HG03442 (cell line): ENCODE measurements around the gene OPA1.

Experiments
- ATAC-seq: cut with Tn5 transposase; IDR thresholded peaks from one replicate; pipeline ENCODE4 v1.9.1; 2021; ENCODE audit warnings: mild to moderate bottlenecking, moderate library complexity; ENCODE audit not compliant: unreplicated experiment

The OPA1 gene

DNA sequence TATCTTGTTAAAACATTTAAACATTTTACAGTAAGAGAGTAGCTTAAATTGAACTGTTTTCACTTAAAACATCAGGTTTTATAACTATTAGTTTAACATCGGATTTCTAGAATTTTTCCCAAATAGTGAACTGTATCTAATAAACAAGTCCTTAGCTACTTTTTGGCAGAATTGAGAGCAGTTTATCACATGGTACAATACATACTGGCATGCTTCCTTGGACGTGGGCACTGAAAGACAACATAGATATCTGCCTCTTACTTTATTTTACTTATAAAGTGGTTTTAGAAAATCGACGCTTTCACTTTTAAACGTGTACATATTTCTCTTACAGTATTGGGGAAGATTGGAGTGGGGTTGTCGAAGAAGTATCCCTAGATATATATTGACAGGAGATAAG is 52.8 kb downstream of the OPA1 start:
- no peak for ATAC-seq

DNA sequence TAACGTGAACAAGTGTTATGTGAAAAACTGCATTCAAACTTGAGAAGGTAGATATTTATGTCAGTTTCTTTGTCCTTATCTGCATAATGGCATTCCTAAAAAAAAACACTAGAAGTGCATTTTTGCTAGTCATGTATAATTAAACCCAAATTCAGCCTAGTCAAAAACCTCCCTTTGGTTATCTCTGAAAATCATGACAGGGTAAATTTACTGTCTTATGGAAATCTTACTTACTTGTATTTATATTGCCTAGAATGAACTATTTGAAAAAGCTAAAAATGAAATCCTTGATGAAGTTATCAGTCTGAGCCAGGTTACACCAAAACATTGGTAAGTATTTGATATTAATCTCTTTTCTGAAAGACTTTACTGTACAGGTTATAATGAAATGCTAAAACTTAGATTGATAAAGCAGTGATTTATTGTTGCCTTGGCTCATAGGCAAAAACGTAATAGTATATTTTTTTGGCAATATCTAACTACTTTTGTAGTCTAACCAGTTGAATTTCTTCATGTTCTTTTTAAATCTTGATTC is 55.6 kb downstream of the OPA1 start:
- ATAC-seq, result no peak

DNA sequence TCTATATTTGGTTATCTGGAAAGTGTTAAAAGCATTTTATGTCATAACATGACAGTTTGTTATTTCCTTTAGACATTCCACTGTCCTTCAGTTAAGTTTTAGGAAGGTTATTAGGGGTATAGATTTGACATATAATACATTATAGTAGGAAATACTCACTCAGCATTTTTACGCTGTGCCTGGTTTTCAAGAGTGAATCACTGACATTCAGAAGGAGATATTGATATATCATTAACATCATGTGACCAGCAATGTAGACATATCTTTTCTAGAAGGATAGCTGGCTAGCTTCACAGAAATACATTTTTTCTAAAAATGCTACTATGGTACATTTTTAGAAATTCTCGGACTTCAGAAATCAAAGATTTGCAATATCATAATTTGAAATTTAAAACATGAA is 57.6 kb downstream of the OPA1 start:
- ATAC-seq, result no peak

DNA sequence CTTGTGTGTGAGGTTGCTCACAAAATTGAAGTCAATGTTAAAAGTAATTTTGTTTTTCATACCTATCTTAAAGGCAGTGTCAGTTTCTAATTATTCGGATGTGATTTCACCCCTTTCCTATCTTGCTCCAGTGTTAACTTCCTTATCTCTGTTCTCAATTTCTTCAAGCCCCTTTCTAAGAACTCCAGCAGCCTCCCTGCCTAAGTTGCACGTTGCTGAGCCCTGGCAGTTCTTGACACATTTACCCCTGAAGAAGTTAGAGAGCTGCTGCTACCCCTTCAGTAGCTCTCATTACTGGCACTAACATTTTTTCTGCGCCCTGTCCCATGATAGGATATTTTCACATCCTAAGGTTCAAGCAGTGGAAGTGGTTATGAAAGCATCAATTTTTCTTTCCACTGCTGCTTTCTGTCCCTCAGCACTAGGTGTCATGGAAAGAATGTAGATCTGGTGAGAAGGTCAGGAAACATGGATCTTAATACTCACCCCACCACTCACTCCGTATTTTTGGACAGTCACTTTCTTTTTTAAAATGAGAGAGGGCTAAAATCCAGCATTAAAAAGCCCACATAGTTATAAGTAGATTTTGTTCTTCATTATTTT is 62.9 kb downstream of the OPA1 start:
- ATAC-seq, result no peak

DNA sequence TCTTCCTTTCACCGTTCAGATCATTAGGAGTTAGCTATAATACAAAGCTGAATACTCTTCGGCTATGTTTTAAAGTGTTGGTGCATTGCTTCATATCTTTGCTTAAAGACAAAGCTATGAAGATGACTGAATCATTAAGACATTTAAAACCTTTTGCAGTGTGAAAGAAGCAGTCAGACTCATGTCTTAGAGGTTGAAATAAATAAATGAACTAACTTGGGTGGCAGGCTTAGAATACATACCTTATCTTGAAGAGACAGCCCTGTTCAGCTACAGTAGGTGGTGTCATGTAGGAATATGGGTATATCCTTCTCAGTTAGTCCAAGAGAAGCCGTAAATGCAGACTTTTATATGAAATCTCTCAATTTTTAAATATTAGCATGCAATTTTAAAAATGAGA is 63.4 kb downstream of the OPA1 start:
- no peak for ATAC-seq

DNA sequence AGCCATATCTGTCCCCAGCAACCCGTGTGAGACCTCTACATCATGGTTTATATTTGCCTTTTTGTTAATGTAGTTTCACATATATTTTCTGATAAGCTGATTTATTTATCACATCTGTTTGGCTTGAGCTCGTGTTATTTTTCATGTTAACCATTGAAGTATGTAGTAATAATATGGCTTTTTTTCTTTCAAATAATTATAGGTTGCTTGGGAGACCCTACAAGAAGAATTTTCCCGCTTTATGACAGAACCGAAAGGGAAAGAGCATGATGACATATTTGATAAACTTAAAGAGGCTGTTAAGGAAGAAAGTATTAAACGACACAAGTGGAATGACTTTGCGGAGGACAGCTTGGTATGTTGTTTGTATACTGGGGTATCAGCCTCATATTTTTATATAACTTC is 63.9 kb downstream of the OPA1 start:
- no peak for ATAC-seq

DNA sequence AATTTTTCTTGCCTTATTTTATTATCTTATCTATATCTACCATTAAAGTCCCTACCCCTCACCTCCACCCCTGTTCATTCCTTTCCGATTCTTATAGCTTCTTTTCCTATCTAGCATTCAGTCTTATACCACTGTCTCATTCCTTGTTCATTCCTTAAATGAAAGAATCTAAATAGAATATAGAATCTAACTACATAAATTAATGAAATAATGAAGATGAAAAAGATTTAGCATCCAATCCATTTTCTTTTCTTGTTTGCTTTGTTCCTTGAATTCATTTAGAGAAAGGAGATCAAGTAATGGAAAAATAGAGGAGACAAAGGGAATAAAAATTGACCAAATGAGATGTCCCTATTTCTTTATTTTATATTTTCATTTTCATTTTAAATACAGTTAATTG is 67.2 kb downstream of the OPA1 start:
- ATAC-seq, result no peak

DNA sequence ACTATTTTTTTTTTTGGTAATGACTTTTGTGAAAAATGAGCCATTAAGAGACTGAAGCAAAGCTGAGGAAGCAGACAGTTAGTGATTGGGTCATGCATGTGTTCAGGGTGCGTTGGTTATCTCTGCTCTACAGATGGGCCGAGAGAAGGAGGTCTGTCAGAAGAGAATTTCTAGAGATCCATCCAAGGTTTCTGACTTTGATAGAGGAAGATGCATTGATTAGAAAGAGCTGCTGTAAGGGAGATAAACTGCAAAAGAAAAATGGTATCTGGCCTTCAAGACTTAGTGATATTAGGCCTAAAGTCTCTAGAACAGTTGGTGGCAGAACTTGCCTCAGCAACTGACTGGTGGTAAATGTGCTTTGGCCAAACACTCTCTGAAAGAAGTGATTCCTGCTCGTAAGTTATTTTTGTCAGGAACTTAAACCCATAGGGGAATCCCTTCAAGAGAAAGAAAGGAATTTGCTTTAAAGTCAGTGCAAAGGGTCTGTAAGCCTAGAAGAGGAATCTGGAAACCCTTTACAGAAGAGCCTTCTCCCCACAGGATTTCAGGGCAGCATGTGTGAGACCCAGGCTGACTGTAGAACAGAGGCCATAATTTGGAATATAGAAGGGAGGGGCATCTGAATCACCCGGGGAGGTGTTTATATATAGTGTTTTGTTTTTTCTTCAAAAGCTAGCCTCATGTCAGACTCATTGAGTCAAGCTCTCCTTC is 67.8 kb downstream of the OPA1 start:
- ATAC-seq, result no peak

DNA sequence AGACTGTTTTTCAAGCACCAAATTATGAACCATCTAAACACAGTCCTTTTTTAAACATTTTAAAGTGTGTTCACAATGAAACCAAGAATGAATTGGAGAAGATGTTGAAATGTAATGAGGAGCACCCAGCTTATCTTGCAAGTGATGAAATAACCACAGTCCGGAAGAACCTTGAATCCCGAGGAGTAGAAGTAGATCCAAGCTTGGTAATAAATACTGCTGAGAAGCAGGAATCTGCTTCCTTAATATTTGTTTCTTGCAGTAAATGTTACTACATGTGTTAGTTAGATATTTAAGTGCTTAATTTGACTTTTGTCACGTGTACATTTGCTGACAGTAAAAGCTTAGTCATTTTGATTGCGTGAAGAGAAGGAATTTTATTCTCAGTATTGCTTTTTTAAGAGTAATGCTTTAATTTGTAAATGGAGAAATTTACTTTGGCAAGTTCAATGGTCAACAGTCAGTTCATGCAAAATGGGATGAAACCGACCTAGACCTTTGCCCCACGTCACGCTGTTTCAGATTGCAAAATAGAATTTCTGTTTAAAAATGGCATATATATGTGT is 69.8 kb downstream of the OPA1 start:
- no peak for ATAC-seq

DNA sequence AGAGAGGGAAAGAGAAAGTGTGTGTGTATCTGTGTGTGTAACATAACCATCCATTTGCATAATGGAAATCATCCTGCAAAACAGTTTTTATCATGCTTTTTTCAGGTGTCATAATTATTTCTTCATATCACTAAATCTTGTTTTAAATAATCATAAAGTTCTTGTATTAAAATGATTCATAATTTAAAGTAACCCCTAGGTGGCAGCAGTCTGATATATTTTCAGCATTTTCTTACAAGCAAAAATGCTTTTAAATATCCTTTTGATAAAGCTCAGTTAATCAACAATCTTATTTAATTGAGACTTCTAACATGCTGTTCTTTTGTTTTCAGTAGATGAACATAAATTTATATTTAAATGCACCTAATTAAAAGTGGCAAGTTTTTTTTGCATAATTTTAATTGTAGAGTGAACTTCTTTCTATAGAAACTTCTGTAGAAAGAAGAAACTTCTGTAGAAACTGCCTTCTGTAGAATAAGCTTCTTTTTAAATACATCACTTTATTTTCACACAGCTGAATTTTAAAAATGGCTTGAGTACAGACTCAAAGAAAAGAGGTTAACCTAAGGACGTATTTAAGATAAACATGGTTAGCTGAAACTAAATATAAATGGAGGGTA is 72.5 kb downstream of the OPA1 start:
- ATAC-seq, result no peak

DNA sequence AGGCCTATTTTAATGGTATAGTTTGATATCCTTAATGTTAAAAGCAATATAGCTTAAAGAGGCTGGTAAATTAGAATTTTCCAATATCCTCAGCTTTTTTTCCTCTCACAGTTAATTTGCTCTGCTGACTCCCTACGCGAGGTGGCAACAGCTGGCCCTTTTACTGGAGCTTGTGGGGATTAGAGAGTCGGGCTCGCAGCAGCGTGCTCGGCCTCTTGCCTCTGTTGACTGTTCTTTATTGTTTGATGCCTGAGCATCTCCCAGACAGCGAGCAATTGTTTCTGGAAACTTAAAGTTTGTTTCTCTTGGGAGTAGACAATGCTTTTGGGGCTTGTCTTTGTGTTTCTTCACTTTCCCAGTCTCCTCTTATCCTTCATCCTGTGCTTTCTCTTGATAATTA is 80.8 kb downstream of the OPA1 start:
- no peak for ATAC-seq

DNA sequence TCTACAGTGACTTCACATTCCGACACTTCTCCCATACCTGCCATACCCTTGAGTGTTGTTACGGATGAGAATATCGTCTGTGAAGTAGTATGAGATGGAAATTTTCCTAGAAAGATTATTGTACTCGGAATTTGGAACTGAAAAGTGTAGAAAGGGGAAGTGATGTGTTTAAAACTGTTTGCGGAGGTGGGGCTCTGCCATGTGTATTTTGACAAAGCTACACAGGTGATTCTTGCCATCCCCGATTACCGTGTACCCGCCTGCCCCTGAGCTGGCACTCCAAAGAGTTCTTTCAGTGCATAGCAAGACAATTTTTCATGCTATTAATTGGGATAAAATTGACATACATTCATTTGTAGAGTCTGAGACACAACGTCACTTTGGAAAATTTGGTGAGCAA is 81.7 kb downstream of the OPA1 start:
- no peak for ATAC-seq

DNA sequence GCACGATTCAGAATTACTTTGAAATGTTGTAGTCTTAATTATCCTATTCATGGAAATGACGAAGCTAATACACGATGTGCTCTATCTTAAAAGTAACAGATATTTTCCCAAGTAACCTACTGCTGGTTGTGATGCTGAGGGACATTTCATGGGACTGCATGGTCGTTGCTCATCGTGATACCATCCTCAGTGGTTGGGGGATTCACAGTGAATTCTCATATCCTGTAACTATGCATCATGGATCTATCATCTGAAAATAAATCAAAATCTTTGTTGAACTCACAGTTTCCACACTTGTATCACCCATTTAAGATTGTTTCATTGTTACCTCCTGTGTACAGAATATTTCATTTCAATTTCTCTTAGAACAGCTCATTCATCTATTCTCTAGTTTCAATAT is 84.7 kb downstream of the OPA1 start:
- no peak for ATAC-seq

DNA sequence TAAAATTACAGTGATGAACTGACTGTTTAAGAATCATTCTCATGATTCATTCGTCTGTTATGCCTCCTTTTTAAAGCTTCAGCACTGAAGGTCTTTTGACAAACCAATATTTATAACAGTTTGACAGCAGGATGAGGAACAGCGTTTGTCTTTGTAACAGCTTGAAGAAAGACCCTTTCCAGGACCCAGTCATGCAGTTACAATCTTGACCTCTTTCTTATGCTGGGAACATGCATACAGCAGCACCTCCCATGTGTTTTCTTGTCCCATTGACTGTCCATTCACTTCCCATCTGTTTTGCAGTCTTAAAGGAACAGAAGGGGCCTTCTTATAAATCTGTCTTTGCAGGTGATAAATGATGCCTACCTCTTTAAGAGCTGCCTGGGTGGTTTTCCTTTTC is 87.2 kb downstream of the OPA1 start:
- no peak for ATAC-seq

DNA sequence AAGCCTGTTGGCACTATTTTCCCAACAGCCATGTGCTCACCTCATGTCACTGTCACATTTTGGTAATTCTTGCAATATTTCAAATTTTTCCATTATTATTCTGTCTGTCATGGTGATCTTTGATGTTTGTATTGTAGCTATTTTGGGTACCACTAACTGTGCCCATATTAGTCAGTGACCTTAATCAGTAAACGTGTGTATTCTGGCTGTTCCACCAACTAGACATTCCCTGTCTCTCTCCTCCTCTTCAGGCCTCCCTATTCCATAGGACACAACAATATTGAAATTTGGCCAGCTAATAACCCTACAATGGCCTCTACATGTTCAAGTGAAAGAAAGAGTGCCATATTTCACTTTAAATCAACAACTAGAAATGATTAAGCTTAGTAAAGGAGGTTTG is 88.6 kb downstream of the OPA1 start:
- no peak for ATAC-seq

DNA sequence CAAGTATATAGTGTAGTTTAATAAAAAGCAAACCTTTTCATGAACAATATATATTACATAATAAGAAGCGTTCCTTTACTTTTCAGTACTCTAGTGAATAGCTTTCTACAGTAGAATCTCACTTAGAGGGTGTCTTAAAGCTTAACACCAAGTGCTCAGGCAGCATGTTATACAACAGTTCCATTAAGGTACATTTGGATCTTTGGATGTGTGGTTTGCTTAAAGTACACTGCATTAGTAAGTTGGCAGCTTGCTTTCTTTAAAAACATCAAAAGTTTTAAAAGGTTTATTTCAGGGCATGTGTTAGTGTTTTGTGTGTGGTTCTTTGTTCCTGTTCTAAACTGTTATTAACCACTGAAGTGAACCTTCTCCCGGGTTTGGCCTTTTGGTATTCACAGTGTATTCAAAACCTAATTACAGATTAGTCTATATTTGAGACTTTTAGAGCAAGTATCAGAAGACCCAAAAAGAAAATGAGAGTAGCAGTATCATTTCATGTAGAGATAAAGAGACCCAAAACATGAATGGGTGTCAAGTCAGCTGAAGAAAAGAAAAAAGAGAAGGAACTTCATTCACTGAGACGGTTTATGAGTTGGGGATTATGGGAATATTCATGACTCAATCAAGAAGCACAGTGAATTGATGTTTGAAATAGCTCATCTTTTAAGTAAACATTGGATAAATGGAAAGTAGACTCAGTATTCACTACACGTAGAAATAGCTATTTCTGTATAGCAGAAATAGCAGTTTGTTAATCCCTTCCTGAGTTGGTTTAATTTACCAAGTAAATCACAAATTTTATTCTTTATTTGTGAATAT is 93.9 kb downstream of the OPA1 start:
- ATAC-seq, result no peak

DNA sequence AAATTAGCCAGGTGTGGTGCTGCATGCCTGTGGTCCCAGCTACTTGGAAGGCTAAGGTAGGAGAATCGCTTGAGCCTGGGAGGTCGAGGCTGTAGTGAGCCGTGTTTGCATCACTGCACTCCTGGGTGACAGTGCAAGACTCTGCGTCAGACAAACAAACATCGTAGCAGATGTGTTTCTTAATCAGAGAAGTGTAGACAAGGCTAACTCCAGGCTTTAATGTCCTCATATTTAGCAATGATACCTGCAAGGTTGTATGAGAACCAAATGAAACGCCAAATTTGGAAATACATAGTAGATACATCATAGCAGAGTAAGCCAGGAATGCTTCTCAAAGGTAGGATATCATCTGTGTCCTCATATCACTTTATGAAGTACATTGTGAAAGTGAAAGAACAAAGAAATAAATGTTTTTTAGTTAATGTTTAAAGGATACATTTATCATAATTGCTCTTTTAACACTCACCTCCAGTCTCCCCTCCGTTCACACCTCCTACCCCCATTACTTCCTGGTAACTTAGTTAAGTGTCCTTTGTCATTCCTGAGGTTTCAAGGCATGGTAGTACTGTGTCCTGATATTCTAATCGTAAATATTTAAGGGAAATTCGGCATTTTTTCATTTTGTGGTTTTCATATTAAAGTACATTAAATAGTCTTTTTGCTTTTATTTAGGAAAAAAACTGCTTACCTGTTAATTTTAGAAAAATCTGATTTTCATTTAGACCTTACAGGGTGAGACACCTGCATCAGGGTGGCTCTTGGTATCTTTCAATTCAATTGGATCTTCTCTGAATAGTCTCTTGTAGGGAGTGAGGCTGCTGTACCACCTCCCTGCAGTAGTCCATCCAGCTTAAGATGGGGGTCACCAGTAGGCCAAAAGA is 96.1 kb downstream of the OPA1 start:
- no peak for ATAC-seq

DNA sequence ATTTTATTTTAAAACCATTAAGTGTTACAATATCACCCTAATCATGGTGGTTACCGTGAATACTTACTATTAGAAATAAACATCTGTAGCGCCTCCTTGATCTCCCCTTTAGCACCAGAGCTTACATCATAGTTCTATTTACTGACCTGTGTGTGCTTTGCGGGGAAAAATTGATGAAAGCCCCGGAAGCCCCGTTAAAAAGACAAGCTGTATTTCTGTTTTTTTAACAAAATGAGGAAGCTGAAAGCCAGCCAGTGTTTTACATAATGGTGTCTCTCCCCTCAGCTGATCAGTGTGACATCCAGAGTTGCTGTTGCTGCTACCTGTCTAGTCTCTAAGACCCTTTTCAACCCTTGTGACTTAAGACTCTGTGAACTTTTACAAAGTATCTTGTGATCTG is 100.8 kb downstream of the OPA1 start:
- no peak for ATAC-seq

DNA sequence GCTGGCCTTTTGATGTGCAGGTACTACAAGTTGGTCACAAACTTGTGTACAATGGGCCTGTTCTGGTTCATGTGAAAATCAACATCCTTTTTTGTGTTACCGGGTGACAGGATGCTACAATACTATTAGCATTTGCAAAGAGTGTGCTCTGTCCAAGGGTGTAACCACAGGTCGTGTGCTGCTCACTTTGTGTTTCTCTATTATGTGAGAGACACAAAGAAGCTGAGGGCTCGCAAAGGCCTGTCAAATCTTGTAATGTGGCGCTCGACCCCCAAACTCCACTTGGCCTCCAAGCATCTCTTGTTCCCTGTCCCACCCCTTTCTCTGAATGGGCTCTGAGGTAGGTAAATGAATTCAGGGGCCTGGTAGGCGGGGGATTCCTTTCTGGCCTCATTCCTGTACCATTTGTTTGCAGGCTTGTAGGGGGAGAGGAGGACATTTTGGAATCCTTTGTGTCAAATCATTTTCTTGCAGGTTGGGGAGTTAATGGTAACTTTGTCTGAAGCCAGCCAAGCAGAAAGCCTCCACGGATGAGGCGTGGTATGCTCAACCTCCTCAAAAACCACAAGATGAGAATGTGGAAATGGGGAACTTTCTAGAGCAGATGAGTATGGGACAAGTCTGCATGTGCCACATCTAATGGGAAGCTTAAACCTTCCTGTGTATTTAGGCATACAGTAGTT is 109.1 kb downstream of the OPA1 start:
- ATAC-seq, result no peak

DNA sequence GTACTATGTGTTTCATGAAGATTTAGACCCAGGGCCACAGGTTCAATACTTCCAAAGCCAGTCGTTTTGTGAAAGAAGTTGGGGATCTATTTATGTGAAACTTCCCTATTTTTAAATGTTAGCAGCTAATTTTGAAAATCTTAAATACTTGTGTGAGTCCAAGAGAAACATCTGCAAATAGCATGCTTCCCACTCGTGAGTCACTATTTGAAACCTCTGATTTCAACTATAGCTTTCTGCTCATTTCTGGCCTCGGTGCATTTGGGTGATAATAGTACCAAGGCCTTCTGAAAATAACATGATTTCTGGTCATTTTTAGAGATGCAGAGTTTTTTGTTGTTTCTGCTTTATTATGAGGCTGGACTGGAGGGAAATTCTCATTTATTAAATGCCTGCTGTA is 110.0 kb downstream of the OPA1 start:
- no peak for ATAC-seq
